Activated CD4-positive, alpha-beta T cell treated with anti-CD3 and anti-CD28 coated beads, Interleukin-2, amount 50 U/mL, for 16 hours (primary cell): Measurements from ENCODE around the gene EPS8.

Experiments
- DNase-seq: peaks from one replicate; pipeline ENCODE4 v3.0.0-alpha.2; 2020

Gene EPS8

DNA sequence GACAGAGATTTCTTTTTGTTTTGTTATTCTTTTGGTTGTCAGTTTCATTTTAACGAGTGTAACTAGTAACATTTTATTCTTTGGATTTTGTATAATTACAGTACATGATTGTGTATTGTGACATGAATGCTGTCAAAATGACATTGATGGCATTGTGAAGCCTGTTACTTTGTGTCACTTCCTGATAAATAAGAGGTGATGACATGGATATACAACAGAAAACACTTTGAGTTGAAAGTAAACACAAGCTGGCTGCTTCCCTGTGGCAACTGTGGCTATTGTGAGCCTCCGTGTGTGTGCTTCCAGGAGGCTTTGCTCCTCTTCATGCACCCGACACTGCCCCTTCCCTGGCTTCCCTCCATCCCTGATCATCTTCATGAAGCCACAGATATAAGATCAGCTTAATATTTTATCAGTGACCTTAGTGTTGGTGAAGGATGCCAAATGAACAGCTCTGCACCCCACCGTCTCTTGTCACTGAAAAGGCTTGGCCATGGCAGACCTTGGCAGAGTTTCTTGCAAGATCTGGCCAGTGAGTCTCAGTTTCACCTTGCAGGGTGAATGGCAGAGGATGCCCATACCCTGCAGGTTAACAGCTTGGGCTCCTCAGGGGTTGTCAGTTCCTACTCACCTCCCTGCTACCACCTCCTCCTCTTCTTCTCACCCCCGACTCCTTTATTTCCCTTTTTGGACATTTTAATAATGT, 191.9 kb downstream of the EPS8 start:
- no peak for DNase-seq

- no peak for DNase-seq
These were observed 193.0 kb downstream of the EPS8 start for GRCh38 chr12:15596174-15596573.

GRCh38 chr12:15592934-15593333, 196.3 kb downstream of the EPS8 start:
- DNase-seq = no peak

DNA sequence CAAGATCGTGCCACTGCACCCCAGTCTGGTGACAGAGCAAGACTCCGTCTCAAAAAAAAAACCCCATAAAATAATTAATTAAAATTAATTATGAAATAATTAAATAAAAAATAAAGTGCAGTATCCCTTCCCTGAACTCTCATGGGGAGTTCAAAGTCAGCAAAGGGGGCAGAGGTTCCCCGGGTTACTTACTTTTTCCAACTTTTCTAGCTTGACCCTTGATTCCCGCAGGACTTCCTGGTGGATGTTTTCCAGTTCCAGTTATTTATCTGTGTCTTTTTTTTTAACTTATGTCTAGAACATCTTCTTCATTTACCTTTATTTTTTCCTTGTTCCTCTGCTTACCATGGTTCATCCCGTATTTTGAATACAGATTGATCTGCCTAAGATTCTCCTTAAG, 197.4 kb downstream of the EPS8 start:
- no peak for DNase-seq

DNA sequence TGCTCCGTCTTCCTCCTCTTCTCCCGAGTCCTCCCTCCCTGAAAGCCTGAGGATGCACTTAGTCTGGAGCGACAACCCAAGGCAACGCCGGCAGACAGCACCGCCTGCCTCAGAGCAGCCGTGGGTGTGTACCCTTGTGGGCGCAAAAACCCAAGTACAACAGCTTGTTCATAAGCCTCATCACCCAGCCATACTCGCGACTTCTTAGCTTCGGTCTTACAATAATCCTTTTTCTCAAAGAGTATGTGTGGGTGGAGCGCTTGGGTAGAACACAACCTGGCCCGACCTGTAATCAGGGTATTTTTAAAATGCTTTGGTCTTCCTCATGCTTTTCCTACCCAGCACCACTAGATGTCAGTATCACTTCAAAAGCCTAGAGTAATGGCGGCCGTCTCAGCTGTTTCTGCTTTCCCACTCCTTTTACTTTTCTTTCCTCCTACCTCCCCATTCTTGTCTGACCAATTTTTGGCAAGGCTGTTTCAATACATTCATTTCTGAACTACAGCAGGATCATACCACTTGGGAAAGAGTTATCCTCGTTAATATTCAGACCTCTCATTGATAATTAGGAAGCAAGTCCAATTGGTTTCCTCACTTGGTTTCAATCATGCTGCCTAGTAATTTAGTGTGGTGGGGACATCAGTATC, 198.9 kb downstream of the EPS8 start:
- DNase-seq = peak; percentile 75

DNA sequence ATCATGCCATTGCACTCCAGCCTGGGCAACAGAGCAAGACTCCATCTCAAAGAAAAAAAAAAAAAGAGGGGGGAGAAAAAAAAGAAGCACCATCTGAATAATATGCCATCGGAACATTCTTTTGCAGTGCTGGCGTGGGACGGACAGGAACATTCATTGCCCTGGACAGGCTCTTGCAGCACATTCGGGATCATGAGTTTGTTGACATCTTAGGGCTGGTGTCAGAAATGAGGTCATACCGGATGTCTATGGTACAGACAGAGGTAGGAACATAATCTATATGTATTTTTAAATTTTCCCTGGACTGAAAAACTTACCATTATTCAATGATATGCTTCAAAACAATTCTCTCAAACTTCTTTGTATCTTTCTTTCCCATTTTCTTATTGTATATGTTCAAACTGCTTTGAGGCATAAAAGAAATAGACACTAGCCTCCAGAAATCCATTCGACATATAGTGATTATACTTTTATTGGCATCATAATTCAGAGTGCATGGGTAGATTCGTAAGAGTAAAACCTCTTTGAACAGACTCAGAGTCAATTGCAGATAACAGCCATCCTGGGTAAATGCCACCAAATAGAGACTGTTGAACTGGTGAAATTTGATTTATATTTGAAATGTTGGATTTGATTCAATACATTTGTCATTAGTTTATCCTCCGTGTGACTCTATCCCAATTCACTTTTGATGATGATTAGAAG, 199.7 kb downstream of the EPS8 start:
- no peak for DNase-seq

- peak; percentile 61 for DNase-seq
These were observed 204.7 kb downstream of the EPS8 start for GRCh38 chr12:15584366-15585041.

- peak; percentile 41 for DNase-seq
These were observed 205.4 kb downstream of the EPS8 start for GRCh38 chr12:15583804-15584203.

- no peak for DNase-seq
These were observed 208.2 kb downstream of the EPS8 start for GRCh38 chr12:15581006-15581405.

DNA sequence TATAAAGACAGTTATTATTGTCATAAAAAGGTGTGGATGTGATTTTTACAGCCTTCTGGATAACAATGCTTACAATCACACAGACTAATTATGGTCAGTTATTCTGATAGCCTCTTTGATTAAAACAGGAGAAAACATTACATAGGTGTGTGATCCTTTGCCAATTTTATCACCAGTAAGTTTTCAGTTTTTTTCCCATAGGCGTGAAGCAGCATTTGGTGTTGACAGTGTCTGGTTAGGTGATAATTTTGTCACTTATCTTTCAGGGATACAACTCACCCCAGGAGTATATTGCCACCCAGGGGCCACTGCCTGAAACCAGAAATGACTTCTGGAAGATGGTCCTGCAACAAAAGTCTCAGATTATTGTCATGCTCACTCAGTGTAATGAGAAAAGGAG, 208.8 kb downstream of the EPS8 start:
- DNase-seq = peak; percentile 25

DNA sequence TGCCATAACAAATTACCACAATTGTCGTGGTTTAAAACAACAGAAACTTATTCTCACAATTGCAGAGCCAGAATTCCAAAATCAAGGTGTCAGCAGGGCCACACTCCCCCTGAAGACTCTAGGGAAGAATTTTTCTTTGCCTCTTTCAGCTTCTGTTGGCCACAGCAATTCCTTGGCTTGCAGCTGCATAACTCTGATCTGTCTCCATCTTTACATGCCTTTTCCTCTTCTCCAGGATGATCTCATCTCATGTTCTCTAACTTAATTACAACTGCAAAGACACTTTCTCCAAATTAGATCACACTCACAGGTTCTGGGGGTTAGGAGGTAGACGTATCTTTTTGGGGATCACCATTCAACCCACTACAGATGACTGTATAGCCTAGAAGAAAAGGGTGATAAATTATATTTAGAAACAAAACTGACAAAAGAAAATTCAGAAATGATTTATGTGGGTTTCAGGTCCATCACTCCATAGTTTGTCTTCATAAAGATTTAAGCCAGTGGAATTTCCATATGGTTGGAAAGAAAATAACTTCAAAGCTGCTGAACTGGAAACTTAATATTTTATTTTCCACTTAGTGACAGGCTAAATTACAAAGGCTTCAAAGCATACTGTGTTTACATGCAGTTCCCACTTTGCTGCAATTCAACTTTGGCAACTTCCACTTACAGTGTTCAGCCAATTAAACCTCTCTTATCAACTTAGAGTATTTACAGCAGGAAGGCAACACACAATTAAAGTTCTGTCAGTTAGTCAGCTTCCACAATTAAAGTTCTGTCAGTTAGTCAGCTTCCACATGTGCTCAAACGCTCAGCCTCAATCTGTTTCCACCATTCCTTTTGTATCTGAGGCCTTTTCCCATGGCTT, 213.3 kb downstream of the EPS8 start:
- DNase-seq = no peak

DNA sequence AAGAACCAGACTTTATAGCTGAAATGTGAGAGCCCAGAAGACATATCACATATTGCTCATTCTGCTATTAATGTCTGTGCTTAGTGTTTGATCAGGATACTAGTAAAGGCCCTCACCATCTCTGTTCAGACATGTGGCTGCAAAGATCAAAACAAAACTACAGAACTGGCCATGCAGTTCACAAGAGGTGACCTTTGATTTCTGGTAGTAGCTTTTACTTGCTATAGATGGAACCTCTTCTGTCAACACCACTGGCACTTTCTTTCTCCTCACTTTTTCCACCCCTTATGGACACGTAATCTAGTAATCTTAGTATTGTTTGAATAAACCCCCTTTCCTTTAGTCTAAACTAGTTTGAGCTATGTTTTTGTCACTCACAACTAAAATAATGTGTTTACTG, 214.8 kb downstream of the EPS8 start:
- DNase-seq = no peak
